Lower leg skin (tissue), 3 donors: ENCODE measurements around the gene EXOSC9.

Experiments
- CTCF ChIP-seq, 3 donors: fragments of 450-650 bp; IDR thresholded peaks; one replicate each; pipeline ENCODE4 v1.5.1; 2016; ENCODE audit warnings: antibody characterized with exemption in 3 of 3, mild to moderate bottlenecking in 3 of 3, moderate library complexity in 2 of 3
- POLR2A ChIP-seq, 2 donors: fragments of 450-650 bp; IDR thresholded peaks; one replicate each; pipeline ENCODE4 v1.6.1; 2016 to 2017; ENCODE audit warnings: antibody characterized with exemption in 2 of 2, mild to moderate bottlenecking in 1 of 2, moderate library complexity in 1 of 2

- no peak for TF ChIP-seq CTCF (IDR thresholded peaks at IDR 0.05)
- TF ChIP-seq POLR2A (IDR thresholded peaks at IDR 0.05): no peak
These were observed 5.3 kb downstream of the EXOSC9 start for GRCh38 chr4:121806411-121806810.
